COLO829 (cell line): ENCODE data around the gene SF3B3.
"Not testable (repeated sequence)": the region's sequence is repeated elsewhere in the genome, so short reads cannot be mapped to it uniquely, and the experiment has no call there.

Experiments
- DNase-seq: peaks from one replicate; pipeline ENCODE4 v3.0.0; 2012; ENCODE audit warnings: low spot score

Gene SF3B3

DNA sequence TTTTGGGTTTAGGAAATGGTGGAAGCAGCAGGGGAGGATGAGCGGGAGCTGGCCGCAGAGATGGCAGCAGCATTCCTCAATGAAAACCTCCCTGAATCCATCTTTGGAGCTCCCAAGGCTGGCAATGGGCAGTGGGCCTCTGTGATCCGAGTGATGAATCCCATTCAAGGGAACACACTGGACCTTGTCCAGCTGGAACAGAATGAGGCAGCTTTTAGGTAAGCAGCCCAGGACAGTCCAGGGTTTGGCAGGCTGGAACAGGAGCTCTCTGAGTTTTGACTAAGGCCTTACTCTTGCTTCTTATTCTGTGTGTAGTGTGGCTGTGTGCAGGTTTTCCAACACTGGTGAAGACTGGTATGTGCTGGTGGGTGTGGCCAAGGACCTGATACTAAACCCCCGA, 41.4 kb downstream of the SF3B3 start:
- no peak for DNase-seq

DNA sequence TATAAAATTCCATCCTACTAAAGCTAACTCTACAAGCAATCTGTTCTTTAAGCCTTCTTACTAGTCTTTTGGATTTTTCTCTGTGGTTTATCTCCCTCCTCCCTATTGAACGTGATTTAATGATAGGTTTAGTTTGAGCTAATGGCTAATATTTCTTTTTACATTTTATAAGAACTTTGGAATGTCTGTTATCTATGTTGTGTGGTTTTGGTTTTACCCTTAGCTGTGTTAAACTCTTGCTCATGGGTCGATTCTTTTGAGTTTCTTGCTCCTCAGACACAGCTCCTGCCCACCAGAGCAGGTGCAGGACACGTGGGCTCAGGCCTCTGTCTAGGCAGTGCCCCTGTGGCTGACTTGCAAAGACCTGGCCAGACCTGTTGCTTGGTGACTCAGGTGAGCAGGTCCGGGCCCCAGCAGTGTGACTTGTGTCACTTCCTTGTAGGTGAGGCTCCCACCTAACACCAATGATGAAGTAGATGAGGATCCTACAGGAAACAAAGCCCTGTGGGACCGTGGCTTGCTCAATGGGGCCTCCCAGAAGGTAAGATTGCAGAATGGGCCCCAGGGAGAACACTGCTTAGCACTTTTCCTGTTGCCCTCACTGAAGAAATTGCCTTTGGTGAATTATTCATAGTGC, 45.1 kb downstream of the SF3B3 start:
- DNase-seq: no peak

DNA sequence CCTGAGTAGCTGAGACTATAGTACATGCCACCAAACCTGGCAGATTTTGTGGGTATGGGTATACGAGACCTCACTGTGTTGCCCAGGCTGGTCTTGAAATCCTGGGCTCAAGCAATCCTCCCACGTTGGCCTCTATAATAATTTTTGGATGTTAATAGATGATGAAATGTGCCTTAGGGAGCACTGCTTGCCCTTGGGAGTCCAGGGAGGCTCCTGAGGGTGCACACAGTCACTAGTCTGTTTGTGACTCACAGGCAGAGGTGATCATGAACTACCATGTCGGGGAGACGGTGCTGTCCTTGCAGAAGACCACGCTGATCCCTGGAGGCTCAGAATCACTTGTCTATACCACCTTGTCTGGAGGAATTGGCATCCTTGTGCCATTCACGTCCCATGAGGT, 46.1 kb downstream of the SF3B3 start:
- DNase-seq: no peak

DNA sequence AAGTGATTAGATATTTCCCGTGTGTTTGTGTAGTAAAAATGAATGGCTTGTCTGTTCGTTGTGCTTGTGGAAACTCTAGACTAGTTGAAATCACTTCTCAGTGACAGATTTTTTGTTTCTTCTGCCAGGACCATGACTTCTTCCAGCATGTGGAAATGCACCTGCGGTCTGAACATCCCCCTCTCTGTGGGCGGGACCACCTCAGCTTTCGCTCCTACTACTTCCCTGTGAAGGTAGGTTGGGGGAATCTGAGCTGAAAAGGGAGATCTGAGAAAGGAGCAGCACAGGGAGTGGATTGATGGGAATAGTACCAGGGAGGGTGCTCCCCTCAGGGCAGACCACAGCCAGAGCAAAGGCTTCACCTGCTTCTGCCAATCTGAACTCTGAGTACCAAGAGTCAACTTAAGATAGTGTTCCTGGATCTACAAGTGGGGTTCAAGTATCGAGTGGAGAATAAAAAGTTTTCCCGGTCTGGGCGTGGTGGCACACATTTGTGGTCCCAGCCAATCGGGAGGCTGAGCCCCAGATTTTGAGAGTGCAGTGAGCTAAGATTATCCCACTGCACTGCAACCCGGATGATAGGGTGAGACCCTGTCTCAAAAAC, 47.5 kb downstream of the SF3B3 start:
- no peak for DNase-seq

DNA sequence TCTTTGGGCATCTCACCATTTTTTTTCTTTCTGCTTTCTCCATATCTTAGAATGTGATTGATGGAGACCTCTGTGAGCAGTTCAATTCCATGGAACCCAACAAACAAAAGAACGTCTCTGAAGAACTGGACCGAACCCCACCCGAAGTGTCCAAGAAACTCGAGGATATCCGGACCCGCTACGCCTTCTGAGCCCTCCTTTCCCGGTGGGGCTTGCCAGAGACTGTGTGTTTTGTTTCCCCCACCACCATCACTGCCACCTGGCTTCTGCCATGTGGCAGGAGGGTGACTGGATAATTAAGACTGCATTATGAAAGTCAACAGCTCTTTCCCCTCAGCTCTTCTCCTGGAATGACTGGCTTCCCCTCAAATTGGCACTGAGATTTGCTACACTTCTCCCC, 48.0 kb downstream of the SF3B3 start:
- DNase-seq: no peak

DNA sequence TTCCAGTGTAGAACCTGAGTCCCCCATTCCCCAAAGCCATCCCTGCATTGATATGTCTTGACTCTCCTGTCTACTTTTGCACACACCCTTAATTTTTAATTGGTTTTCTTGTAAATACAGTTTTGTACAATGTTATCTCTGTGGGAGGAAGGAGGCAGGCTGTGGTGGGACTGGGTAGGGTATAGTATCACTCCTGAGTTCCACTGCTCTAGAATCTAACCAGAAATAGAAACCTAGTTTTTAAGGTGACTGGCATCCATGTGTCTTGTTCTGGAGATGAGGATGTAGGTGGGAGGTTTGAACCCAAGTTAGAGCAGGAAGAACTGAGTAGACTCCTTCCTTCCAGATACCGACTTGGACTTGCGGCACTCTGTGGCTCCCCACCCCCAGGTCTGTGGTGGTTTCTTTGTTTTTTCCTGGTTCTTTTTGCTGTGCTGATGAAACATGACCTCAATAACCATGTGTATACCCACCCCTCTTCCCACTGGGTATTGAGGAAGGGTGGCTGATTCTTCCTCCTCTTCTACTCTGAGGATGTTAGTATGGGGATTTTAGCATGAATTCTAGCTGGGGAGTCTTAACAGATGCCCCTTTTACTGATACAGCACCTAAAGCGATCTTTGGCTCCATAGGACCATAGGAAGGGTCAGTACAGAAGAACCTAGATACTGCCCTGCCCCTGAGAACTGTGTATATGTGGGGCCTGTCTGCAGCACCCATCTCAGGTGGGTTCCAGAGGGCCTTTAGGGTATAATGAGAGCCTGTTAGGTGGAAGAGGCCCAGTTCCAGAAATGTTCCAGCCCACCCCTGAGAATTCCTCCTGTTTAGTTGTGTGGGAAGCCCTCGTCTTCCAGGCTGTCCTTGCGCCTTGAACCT, 48.7 kb downstream of the SF3B3 start:
- DNase-seq: no peak

DNA sequence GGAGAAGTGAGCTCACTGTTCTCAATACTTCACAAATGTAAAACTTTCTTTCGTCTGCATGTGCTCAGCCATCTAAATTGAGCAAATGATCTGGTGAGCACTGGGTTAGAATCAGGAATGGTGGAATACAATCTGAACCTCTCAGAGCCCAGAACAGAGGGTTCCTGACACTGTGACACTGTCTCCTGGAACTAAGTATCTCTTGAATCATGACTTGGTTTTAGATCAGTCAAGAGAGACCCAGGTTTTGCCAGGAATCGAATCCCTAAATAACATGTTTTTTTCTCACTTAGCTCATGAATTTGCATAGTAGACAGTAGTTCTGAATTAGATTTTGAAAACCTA, 49.3 kb downstream of the SF3B3 start:
- DNase-seq: no peak

DNA sequence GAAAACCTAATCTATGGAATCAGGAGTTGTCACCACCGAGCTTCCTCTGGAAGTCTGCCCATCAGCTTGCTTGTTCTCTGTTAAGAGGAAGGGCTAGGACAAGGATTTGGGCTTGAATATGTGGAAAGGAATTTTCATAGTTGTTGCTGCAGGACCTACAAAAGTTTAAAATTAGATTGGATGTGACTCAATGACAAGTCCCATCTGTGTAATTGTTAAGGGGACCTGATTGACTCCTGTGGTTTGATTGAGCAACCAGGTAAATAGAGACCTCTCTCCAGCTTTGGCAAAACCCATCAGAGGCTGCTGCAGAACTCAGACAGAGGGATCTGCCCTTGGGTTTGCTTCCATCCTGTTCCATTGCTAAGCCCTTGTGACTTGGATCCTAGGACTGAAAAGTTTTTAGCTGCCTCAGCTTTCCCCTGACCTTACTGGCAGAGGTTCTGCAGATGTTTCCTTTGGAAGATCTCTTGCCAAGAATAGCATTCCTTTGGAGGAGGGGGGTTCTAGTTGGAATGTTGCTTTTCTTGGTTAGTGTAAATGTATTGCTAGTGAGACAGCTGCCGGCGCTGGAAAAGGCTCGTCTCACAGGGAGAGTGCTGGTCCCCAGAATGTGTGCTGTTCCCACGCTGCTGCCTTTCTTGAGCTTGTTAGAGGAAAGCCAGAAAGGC, 50.0 kb downstream of the SF3B3 start:
- DNase-seq: no peak

DNA sequence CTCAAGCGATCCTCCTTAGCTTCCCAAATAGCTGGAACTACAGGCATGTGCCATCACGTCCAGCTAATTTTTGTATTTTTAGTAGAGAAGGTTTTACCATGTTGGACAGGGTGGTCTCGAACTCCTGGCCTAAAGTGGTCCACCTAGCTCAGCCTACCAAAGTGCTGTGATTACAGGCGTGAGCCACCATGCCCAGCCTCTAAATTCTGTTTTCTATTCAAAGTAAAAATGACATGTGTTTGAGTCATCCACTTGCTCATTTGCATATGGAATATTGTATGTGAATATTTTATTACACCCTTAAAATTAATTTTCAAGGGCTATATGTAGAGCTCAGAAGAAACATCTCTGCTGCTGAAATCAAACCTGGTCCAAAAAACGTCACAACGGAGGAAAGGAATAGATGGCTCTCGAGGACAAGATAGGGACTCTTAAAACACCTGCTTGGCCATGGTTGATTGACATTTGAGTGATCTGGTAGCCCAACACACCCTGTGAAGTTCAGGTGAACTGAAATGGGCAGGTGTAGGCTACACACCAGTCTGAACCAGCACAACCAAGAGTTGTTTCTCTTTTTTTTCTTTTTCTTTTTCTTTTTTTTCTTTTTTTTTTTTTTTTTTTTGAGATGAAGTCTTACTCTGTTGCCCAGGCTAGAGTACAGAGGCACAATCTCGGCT, 51.1 kb downstream of the SF3B3 start:
- no peak for DNase-seq

DNA sequence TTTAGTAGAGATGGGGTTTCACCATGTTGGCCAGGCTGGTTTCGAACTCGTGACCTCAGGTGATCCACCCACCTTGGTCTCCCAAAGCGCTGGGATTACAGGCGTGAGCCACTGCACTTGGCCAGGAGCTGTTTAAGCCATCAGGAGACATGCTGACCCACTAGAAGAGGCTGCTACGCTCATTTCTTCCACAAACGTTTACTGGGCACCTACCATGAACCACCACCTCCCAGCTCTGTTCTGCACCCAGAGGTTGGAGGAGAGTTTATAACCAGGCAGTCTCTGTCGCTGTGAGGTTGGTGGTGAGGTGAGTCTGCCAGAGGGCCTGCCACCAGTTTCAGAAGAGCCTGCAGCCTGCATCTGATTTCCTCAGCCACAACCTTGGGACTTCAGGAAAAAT, 51.8 kb downstream of the SF3B3 start:
- DNase-seq: no peak

DNA sequence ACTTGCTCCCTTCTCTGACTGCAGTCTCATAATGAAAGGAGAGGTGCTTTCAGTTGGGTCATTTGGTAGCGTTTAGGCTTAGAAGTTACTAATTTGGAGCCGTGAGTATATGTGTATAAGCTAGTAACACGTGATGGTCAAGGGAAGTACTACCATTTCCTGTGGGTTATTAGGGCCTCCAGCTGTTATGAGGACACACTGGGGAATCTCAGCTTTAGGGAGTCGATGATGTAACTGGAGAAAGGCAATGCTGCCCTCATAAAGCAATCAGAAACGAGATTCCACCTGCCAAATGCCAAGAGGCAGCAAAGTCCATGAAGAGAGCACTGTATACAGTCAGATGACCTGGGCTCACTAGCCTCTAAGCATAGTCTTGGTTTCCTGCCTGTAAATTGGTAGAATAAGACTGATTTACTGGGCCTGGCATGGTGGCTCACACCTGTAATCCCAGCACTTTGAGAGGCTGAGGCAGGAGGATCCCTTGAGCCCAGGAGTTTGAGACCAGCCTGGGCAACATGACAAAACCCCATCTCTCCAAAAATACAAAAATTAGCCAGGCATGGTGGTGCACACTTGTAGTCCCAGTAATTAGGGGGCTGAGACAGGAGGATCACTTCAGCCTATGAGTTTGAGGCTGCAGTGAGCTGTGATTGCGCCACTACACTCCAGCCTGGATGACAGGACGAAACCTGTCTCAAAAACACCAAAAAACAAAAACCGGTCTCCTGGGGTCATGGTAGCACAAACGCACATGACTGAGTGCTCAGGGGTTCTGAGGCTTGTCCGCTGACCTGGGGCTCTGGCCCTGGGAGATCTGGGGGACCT, 53.0 kb downstream of the SF3B3 start:
- DNase-seq: peak; percentile 27

DNA sequence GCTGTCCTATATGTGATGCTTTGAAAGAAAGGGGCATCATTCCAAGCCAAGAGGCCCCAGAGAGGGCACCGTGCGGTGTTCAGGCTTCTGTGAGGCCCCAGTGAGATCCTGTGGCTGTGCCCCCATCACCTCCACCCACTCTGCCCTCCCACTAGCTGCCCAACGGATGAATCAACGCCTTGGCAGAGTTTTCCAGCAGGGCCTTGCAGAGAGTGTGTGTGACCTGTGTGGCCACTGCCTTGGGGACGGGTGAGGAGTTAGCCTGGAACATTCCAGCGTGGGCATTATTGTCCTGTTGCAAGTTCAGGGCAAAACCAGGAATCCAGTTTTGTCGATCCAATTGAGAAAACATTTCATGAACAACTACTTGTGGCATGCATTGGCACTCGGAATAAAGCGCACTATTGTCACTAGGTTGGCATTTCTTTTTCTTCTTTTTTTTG, 53.7 kb downstream of the SF3B3 start:
- DNase-seq: no peak

DNA sequence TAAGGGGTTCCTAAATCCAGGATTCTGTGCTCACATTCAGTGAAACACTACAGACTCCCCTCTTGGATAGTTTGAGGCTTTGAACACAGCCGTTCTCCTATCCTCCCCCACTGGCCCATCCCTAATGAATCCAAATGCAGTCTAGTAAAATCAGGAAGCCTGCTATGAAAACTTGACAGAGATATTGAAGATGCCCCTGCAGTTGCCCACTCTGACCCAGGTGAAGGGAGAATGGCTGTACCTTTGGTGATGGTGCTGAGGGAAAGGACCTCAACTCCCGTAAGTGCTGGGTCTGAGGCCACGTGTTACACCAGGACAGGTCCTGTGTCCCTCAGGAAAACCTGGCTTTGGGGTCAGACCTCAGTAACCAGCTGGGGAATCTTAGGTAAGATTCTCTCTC, 54.4 kb downstream of the SF3B3 start:
- DNase-seq: no peak

DNA sequence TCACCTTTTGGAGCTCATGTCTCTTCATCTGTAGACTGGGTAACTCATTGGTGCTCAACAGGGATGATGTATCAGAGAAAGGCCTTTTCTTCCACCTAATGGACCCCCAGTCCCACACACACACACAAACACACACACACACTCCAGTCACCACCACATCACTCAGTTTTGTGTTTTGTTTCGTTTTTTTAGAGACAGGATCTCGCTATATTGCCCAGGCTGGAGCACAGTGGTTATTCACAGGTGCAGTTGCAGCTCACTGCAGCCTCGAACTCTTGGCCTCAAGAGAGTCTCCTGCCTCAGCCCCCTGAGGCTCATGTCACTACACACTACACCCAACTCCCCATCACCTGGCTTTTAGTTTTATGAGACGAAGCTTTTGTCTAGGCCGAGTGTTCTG, 55.6 kb downstream of the SF3B3 start:
- DNase-seq: no peak

DNA sequence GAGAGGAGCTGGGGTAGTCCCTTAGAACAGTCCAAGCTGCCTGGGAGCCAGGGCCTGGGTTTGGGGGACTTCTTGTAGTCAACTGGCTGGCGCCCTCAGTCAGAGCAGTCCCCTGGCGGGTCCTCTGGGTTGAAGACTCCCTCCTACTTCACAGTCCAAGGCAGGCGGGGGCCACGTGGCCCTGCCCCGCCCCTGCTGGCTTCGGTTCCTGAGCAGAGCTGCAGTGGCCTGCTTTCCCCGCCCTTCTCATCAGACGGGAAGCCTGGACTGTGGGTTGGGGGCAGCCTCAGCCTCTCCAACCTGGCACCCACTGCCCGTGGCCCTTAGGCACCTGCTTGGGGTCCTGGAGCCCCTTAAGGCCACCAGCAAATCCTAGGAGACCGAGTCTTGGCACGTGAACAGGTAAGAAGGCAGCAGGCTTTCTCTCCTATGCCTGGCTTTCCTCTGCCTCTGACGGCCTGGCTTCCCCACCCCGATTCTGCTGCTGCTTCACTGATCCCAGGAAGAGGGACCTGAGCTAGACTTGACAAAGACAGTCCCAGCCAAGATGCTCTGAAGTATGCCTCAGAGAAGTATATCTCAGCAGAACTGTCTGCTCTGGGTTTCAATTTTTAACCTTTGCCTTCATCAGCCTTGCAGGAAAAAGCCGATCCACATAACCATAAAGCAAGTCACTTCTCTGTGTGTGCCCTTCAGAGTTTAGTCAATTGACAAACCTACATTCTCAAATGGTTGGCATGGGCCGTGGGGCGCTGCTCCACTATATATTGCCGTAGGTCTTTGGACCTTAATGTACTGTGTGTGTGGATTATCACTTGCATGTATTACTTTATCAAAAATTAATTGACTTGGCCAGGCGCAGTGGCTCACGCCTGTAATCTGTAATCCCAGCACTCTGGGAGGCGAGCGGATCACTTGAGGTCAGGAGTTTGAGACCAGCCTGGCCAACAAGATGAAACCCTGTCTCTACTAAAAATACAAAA, 56.3 kb downstream of the SF3B3 start:
- no peak for DNase-seq

DNA sequence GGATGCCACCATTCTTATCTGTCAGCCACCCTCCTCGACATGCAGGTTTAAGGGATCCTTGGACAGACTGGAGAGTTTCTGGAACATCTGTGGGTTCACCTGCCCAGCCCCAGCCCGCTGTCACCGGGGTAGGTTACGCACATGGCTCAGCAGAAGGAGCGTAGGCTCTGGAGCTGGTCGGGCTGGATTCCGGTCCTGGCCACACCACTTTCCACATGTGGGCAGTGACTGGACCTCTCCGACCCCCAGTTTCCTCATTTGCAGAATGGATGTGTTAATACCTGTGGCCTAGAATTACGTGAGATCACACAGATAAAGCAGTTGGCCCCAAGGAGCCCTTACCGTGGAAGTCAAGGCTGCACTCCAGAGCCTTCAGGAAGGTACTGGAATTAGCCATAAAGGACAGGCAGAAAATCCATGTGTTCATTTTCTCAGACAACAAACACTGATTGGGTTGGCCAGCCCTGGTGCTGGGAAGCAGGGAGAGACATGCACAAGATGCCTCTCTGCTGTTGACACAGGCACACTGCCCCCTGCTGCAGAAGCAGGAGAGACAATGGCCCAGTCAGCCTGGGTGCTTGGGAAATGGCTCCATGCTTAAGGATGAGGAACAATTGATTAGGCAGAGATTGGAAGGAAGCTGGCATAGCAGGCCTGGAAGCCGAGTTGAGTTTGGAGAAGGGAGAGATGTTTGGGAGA, 58.8 kb downstream of the SF3B3 start:
- DNase-seq: no peak

DNA sequence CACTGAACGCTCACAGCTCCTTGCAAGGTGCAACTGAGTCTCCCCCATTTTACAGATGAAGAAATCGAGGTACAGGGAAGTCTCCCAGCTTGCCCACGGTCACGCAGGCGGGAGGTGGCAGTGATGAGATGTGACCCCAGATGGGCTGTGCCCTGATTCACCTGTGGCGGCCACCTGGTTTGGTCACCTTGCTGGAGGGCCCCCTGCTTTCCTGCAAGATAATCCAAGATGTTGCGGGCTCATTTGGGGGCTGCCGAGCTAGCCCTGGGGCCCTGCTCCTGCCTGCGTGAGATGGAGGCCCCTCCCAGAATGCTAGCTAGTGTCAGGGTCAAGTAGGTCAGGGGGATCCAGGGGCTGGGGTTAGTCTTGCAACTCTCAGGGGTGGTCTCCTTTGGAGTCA, 63.1 kb downstream of the SF3B3 start:
- no peak for DNase-seq

DNA sequence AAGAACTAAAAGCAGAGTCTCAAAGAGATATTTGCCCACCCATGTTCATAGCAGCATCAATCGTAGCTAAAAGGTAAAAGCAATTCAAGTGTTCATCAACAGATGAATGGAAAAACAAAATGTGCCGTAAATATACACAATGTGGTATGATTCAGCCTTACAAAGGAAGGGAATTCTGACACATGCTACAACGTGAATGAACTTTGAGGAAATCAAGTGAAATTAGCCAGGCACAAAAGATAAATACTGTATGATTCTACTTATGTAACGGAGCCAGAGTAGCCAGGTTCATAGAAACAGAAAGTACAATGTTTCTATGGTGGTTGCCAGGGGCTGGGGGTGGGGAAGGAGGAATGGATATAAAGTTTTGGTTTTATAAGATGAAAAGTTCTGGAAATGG, 64.9 kb downstream of the SF3B3 start:
- DNase-seq: no peak

DNA sequence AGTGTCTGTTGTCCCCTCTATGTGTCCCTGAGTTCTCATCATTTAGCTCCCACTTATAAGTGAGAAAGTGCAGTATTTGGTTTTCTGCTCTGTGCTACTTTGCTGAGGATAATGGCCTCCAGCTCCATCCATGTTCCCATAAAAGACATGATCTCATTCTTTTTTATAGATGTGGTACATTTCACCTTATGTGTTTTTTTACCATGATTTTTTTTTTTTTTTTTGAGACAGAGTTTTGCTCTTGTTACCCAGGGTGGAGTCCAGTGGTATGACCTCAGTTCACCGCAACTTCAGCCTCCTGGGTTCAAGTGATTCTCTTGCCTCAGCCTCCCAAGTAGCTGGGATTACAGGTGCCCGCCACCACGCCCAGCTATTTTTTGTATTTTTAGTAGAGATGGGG, 65.8 kb downstream of the SF3B3 start:
- not testable (repeated sequence) for DNase-seq
